HEK293 (cell line): ENCODE results near the gene STX2.
A peak's percentile ranks its signal among the peaks of the same experiment; 100 is the strongest.
"Not testable (repeated sequence)": the region's sequence is repeated elsewhere in the genome, so short reads cannot be mapped to it uniquely, and the experiment has no call there.

Source experiments
- CTCF ChIA-PET: fragments of 350-600 bp; formaldehyde crosslinking; extraction: SDS; loops from one replicate; lab custom pipeline; 2021; ENCODE audit warnings: antibody characterized with exemption; lab: Yijun Ruan, JAX
- POLR2A ChIA-PET: fragments of 300-600 bp; formaldehyde crosslinking; extraction: SDS; loops from one replicate; lab custom pipeline; 2020; ENCODE audit warnings: antibody characterized with exemption, inconsistent platforms; lab: Yijun Ruan, JAX
- H3K27ac ChIP-seq: fragments of 200-500 bp; sonication (Bioruptor generic); 2 replicates; pipeline ENCODE4 v1.5.1; 2014; ENCODE audit warnings: low read depth, low read length, control low read depth, inconsistent platforms; ENCODE audit errors: extremely low read depth
- H3K36me3 ChIP-seq, 2 experiments: fragments of 200-500 bp in 1 of 2; sonication (Bioruptor generic) in 1 of 2; 1 replicate in 1 of 2; 2 replicates in 1 of 2; pipeline ENCODE4 v1.5.1; 2014 to 2017; ENCODE audit warnings: inconsistent platforms in 2 of 2, low read length in 2 of 2; ENCODE audit not compliant: control insufficient read depth in 2 of 2, insufficient read depth in 1 of 2
- H3K4me1 ChIP-seq: fragments of 200-500 bp; sonication (Bioruptor generic); 2 replicates; pipeline ENCODE4 v1.5.1; 2014; ENCODE audit warnings: mild to moderate bottlenecking, low read length, inconsistent platforms; ENCODE audit not compliant: control insufficient read depth, insufficient read depth
- H3K4me3 ChIP-seq: 2 replicates; pipeline ENCODE4 v1.5.1; 2011; ENCODE audit warnings: low read depth, mild to moderate bottlenecking, control low read depth, low read length, moderate library complexity
- H3K9me3 ChIP-seq: fragments of 200-500 bp; sonication (Bioruptor generic); 2 replicates; pipeline ENCODE4 v1.5.1; 2014; ENCODE audit warnings: low read depth, low read length, inconsistent platforms; ENCODE audit not compliant: control insufficient read depth, insufficient read depth
- HOXC10 ChIP-seq: sonication (generic); formaldehyde crosslinking; IDR thresholded peaks from 2 replicates; pipeline ENCODE4 v1.8.1; 2023; ENCODE audit warnings: mild to moderate bottlenecking, missing genetic modification reagents
- OVOL3 ChIP-seq: fragments of 450-650 bp; formaldehyde crosslinking; IDR thresholded peaks from 2 replicates; pipeline ENCODE4 v1.5.1; 2016; ENCODE audit warnings: missing biosample characterization, missing genetic modification characterization
- SCRT1 ChIP-seq: fragments of 450-650 bp; formaldehyde crosslinking; IDR thresholded peaks from 2 replicates; pipeline ENCODE4 v1.5.1; 2016; ENCODE audit warnings: missing biosample characterization, missing genetic modification characterization, borderline replicate concordance
- YY1 ChIP-seq: fragments of 450-650 bp; formaldehyde crosslinking; IDR thresholded peaks from 2 replicates; pipeline ENCODE4 v1.5.1; 2018; ENCODE audit warnings: missing biosample characterization, missing genetic modification characterization
- ZNF16 ChIP-seq: fragments of 450-650 bp; formaldehyde crosslinking; IDR thresholded peaks from 2 replicates; pipeline ENCODE4 v1.5.1; 2016; ENCODE audit warnings: low read depth, missing biosample characterization, missing genetic modification characterization
- ZNF426 ChIP-seq: fragments of 450-650 bp; formaldehyde crosslinking; IDR thresholded peaks from 2 replicates; pipeline ENCODE4 v1.5.1; 2017; ENCODE audit warnings: missing biosample characterization, missing genetic modification characterization, mild to moderate bottlenecking, inconsistent platforms, moderate library complexity
- ZNF555 ChIP-seq: fragments of 450-650 bp; formaldehyde crosslinking; conservative IDR thresholded peaks from 2 replicates; pipeline ENCODE4 v1.5.1; 2017; ENCODE audit warnings: missing biosample characterization, mild to moderate bottlenecking, missing genetic modification characterization, inconsistent platforms
- ZNF658 ChIP-seq: fragments of 450-650 bp; formaldehyde crosslinking; IDR thresholded peaks from 2 replicates; pipeline ENCODE4; 2016; ENCODE audit warnings: missing biosample characterization, missing genetic modification characterization
- ZSCAN23 ChIP-seq: fragments of 450-650 bp; formaldehyde crosslinking; IDR thresholded peaks from 2 replicates; pipeline ENCODE4 v1.5.1; 2016; ENCODE audit warnings: missing biosample characterization, missing genetic modification characterization
- TF ChIP-seq, protein P1 (sequence below): fragments of 450-650 bp; formaldehyde crosslinking; conservative IDR thresholded peaks from 2 replicates; pipeline ENCODE4 v1.5.1; 2016; ENCODE audit warnings: low read depth, missing biosample characterization, missing genetic modification characterization
- TF ChIP-seq, protein P2 (sequence below): fragments of 450-650 bp; formaldehyde crosslinking; IDR thresholded peaks from 2 replicates; pipeline ENCODE4 v1.5.1; 2016; ENCODE audit warnings: missing biosample characterization, missing genetic modification characterization
- TF ChIP-seq, protein P3 (sequence below): fragments of 450-650 bp; formaldehyde crosslinking; IDR thresholded peaks from 2 replicates; pipeline ENCODE4 v1.5.1; 2017; ENCODE audit warnings: missing biosample characterization, missing genetic modification characterization
- TF ChIP-seq, protein P4 (sequence below): IDR thresholded peaks from 2 replicates; pipeline ENCODE4 v1.6.1; 2011; ENCODE audit warnings: mild to moderate bottlenecking, low read depth, low read length, borderline replicate concordance
- TF ChIP-seq, protein P5 (sequence below): fragments of 450-650 bp; formaldehyde crosslinking; conservative IDR thresholded peaks from 2 replicates; pipeline ENCODE4 v1.5.1; 2016; ENCODE audit warnings: low read depth, missing biosample characterization, missing genetic modification characterization
- TF ChIP-seq, protein P6 (sequence below): fragments of 450-650 bp; formaldehyde crosslinking; IDR thresholded peaks from 2 replicates; pipeline ENCODE4 v1.5.1; 2016; ENCODE audit warnings: missing biosample characterization, missing genetic modification characterization

STX2 gene

DNA sequence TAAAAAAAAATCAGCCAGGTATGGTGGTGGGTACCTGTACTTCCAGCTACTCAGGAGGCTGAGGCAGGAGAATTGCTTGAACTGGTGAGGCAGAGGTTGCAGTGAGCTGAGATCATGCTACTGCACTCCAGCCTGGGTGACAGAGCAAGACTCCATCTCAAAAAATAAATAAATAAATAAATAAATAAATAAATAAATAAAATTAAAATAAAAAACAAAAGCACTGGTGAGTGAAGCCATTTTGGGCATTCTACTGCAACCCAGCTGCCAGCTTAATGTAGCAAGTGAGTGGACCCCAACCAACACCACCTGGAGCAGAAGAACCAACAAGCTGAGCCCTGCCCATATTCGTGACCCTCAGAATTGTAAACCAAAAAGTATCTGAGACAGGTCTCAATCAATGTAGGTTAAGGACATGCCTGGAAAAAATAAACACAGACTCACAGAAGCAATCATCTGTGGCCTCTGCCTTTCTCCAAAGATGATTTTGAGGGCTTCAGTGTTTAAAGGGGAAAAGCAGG is 9.8 kb upstream of the STX2 start (continued):
- TF ChIP-seq, protein P1, sequence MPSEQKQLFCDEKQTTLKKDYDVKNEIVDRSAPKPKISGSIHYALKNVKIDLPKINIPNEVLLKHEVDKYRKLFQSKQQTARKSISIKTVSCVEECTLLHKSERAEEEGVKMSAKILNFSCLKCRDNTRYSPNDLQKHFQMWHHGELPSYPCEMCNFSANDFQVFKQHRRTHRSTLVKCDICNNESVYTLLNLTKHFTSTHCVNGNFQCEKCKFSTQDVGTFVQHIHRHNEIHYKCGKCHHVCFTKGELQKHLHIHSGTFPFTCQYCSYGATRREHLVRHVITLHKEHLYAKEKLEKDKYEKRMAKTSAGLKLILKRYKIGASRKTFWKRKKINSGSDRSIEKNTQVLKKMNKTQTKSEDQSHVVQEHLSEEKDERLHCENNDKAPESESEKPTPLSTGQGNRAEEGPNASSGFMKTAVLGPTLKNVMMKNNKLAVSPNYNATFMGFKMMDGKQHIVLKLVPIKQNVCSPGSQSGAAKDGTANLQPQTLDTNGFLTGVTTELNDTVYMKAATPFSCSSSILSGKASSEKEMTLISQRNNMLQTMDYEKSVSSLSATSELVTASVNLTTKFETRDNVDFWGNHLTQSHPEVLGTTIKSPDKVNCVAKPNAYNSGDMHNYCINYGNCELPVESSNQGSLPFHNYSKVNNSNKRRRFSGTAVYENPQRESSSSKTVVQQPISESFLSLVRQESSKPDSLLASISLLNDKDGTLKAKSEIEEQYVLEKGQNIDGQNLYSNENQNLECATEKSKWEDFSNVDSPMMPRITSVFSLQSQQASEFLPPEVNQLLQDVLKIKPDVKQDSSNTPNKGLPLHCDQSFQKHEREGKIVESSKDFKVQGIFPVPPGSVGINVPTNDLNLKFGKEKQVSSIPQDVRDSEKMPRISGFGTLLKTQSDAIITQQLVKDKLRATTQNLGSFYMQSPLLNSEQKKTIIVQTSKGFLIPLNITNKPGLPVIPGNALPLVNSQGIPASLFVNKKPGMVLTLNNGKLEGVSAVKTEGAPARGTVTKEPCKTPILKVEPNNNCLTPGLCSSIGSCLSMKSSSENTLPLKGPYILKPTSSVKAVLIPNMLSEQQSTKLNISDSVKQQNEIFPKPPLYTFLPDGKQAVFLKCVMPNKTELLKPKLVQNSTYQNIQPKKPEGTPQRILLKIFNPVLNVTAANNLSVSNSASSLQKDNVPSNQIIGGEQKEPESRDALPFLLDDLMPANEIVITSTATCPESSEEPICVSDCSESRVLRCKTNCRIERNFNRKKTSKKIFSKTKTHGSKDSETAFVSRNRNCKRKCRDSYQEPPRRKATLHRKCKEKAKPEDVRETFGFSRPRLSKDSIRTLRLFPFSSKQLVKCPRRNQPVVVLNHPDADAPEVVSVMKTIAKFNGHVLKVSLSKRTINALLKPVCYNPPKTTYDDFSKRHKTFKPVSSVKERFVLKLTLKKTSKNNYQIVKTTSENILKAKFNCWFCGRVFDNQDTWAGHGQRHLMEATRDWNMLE (tag by site-specific recombination) = peak; percentile 70
- peak; percentile 38; the same call in 1 of the 2 replicates for TF ChIP-seq ZNF555 (tag by site-specific recombination)

DNA sequence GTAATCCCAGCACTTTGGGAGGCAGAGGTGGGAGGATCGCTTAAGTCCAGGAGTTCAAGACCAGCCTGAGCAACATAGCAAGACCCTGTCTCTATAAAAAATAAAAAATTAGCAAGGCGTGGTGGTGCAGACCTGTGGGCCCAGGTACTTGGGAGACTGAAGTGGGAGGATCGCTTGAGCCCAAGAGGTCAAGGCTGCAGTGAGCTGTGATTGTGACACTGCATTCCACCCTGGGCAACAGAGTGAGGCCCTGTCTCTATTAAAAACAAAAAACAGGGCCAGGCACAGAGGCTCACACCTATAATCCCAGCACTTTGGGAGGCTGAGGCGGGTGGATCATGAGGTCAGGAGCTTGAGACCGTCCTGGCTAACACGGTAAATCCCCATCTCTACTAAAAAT is 9.1 kb upstream of the STX2 start:
- H3K27ac ChIP-seq, H3K36me3 ChIP-seq, H3K4me3 ChIP-seq, POLR2A ChIA-PET, H3K4me1 ChIP-seq, H3K9me3 ChIP-seq, CTCF ChIA-PET: not testable (repeated sequence)

DNA sequence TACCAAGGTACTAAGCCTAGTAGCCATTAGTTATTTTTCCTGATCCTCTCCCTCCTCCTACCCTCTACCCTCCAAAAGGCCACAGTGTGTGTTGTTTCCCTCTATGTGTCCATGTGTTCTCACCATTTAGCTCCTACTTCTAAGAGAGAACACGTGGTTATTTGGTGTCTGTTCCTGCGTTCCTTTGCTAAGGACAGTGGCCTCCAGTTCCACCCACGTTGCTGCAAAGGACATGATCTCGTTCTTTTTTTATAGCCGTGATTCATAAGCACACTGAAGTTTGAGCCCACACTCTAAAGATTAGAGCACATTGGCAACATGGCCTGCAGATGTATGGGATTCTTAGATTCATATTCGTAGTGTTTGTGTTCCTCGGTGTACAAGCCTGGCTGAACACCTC is 8.1 kb upstream of the STX2 start:
- no peak overlapping the region for H3K4me3 ChIP-seq
- POLR2A ChIA-PET = no interaction called here
- H3K9me3 ChIP-seq = no peaks in the 10 kb centered on the region
- H3K27ac ChIP-seq = no peak overlapping the region
- no peaks in the 10 kb centered on the region for H3K36me3 ChIP-seq
- CTCF ChIA-PET = interaction anchor here (1.0 kb wide), 1 partner anchor 257 kb away, joined by 3 read pairs; no protein-coding TSS in a partner anchor
- TF ChIP-seq, protein P2, sequence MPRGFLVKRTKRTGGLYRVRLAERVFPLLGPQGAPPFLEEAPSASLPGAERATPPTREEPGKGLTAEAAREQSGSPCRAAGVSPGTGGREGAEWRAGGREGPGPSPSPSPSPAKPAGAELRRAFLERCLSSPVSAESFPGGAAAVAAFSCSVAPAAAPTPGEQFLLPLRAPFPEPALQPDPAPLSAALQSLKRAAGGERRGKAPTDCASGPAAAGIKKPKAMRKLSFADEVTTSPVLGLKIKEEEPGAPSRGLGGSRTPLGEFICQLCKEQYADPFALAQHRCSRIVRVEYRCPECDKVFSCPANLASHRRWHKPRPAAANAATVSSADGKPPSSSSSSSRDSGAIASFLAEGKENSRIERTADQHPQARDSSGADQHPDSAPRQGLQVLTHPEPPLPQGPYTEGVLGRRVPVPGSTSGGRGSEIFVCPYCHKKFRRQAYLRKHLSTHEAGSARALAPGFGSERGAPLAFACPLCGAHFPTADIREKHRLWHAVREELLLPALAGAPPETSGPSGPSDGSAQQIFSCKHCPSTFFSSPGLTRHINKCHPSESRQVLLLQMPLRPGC (tag by site-specific recombination) = no peak
- TF ChIP-seq HOXC10 (CRISPR knock-in tag) (no peak), ZNF658 (tag by site-specific recombination) (no peak)
- no peaks in the 10 kb centered on the region for H3K4me1 ChIP-seq

DNA sequence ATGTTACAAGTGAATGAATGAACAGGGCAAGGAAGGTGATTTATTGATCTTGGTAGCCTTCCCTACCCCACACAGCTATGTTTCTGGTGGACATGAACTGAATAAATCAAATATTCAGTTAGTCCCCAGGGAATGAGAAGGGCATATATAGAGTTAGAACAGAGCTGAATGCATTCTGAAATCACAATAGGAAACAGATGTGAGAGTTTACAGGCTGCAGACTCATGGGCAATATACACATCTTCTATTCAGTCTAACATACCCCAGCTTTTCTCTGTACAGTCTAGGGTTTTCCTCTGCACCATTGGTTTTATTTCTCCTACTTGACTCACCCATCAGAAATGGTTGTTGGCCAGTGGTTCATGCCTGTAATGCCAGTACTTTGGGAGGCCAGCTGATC is 7.3 kb upstream of the STX2 start:
- no peaks in the 10 kb centered on the region for H3K4me1 ChIP-seq
- H3K4me3 ChIP-seq = no peak overlapping the region
- H3K27ac ChIP-seq = no peak overlapping the region
- H3K36me3 ChIP-seq = no peaks in the 10 kb centered on the region
- ChIA-PET POLR2A (no interaction called here), CTCF (interaction anchor here (1.0 kb wide), 2 partner anchors 26 to 258 kb away, joined by 3 read pairs; no protein-coding TSS in a partner anchor)
- no peaks in the 10 kb centered on the region for H3K9me3 ChIP-seq
- TF ChIP-seq, protein P3, sequence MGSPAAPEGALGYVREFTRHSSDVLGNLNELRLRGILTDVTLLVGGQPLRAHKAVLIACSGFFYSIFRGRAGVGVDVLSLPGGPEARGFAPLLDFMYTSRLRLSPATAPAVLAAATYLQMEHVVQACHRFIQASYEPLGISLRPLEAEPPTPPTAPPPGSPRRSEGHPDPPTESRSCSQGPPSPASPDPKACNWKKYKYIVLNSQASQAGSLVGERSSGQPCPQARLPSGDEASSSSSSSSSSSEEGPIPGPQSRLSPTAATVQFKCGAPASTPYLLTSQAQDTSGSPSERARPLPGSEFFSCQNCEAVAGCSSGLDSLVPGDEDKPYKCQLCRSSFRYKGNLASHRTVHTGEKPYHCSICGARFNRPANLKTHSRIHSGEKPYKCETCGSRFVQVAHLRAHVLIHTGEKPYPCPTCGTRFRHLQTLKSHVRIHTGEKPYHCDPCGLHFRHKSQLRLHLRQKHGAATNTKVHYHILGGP (tag by site-specific recombination) = no peak
- TF ChIP-seq OVOL3 (tag by site-specific recombination) (no peak), SCRT1 (tag by site-specific recombination) (no peak), YY1 (tag by site-specific recombination) (no peak), ZSCAN23 (tag by site-specific recombination) (no peak), ZNF16 (tag by site-specific recombination) (no peak), ZNF426 (tag by site-specific recombination) (no peak)
- TF ChIP-seq, protein P4, sequence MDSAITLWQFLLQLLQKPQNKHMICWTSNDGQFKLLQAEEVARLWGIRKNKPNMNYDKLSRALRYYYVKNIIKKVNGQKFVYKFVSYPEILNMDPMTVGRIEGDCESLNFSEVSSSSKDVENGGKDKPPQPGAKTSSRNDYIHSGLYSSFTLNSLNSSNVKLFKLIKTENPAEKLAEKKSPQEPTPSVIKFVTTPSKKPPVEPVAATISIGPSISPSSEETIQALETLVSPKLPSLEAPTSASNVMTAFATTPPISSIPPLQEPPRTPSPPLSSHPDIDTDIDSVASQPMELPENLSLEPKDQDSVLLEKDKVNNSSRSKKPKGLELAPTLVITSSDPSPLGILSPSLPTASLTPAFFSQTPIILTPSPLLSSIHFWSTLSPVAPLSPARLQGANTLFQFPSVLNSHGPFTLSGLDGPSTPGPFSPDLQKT = no peak
- TF ChIP-seq, protein P5, sequence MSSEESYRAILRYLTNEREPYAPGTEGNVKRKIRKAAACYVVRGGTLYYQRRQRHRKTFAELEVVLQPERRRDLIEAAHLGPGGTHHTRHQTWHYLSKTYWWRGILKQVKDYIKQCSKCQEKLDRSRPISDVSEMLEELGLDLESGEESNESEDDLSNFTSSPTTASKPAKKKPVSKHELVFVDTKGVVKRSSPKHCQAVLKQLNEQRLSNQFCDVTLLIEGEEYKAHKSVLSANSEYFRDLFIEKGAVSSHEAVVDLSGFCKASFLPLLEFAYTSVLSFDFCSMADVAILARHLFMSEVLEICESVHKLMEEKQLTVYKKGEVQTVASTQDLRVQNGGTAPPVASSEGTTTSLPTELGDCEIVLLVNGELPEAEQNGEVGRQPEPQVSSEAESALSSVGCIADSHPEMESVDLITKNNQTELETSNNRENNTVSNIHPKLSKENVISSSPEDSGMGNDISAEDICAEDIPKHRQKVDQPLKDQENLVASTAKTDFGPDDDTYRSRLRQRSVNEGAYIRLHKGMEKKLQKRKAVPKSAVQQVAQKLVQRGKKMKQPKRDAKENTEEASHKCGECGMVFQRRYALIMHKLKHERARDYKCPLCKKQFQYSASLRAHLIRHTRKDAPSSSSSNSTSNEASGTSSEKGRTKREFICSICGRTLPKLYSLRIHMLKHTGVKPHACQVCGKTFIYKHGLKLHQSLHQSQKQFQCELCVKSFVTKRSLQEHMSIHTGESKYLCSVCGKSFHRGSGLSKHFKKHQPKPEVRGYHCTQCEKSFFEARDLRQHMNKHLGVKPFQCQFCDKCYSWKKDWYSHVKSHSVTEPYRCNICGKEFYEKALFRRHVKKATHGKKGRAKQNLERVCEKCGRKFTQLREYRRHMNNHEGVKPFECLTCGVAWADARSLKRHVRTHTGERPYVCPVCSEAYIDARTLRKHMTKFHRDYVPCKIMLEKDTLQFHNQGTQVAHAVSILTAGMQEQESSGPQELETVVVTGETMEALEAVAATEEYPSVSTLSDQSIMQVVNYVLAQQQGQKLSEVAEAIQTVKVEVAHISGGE (tag by site-specific recombination) = no peak
- TF ChIP-seq, protein P6, sequence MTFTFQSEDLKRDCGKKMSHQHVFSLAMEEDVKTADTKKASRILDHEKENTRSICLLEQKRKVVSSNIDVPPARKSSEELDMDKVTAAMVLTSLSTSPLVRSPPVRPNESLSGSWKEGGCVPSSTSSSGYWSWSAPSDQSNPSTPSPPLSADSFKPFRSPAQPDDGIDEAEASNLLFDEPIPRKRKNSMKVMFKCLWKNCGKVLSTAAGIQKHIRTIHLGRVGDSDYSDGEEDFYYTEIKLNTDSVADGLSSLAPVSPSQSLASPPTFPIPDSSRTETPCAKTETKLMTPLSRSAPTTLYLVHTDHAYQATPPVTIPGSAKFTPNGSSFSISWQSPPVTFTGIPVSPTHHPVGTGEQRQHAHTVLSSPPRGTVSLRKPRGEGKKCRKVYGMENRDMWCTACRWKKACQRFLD (tag by site-specific recombination) = no peak
